Measurements from ENCODE around the gene TIGD3. TPM values are rescaled to one million over a fixed set of nuclear protein-coding genes. Genes with fewer than 3 reads are reported as not detected.

TIGD3 gene
- total RNA-seq, 1 donor from 2014 or later = 4.5 TPM

Other genes starting within 250 kb of the TIGD3 start
- 54.3 TPM for gene TM7SF2, start 242.9 kb upstream of the TIGD3 start, total RNA-seq
- 4.7 TPM for gene ZNHIT2, start 237.1 kb upstream of the TIGD3 start, total RNA-seq
- gene FAU, start 232.6 kb upstream of the TIGD3 start, total RNA-seq = 180 TPM
- 26.4 TPM for gene MRPL49, start 232.4 kb upstream of the TIGD3 start, total RNA-seq
- 10.1 TPM for gene SYVN1, start 220.2 kb upstream of the TIGD3 start, total RNA-seq
- not detected for gene SPDYC, start 184.5 kb upstream of the TIGD3 start, total RNA-seq
- 56.5 TPM for gene CAPN1, start 172.8 kb upstream of the TIGD3 start, total RNA-seq
- gene POLA2, start 92.8 kb upstream of the TIGD3 start, total RNA-seq = 0.94 TPM
- gene CDC42EP2, start 39.9 kb upstream of the TIGD3 start, total RNA-seq = 9.0 TPM
- 21.7 TPM for gene DPF2, start 20.9 kb upstream of the TIGD3 start, total RNA-seq
- gene SLC25A45, start 27.9 kb downstream of the TIGD3 start, total RNA-seq = 0.31 TPM
- 9.2 TPM for gene FRMD8, start 31.9 kb downstream of the TIGD3 start, total RNA-seq
- 3.6 TPM for gene NEAT1, start 68.0 kb downstream of the TIGD3 start, total RNA-seq
- 11,800 TPM for gene MALAT1, start 144.3 kb downstream of the TIGD3 start, total RNA-seq
- gene SCYL1, start 170.3 kb downstream of the TIGD3 start, total RNA-seq = 34.2 TPM
- 18.4 TPM for gene LTBP3, start 203.6 kb downstream of the TIGD3 start, total RNA-seq
- 23.6 TPM for gene ZNRD2, start 215.7 kb downstream of the TIGD3 start, total RNA-seq
- gene FAM89B, start 217.8 kb downstream of the TIGD3 start, total RNA-seq = 22.3 TPM
- gene EHBP1L1, start 221.3 kb downstream of the TIGD3 start, total RNA-seq = 9.7 TPM
- gene KCNK7, start 241.0 kb downstream of the TIGD3 start, total RNA-seq = 0.31 TPM

All from occipital lobe (tissue), 1 donor.